HepG2 (cell line): ENCODE results near the gene TIMM10. TPM values are rescaled to one million over a fixed set of nuclear protein-coding genes. Genes with fewer than 3 reads are reported as not detected.

Experiments used
- ATAC-seq: fragments of 200-7000 bp; cut with Tn5 transposase; 3 replicates; pipeline ENCODE4 v1.9.1; 2020; ENCODE audit warnings: mild to moderate bottlenecking, moderate library complexity
- BruUV-seq: library from RNA; stranded (reverse); fragments of 400-500 nt; replicated peaks from 2 replicates; lab custom pipeline; 2021; lab: Mats Ljungman, UMichigan
- CTCF ChIA-PET: fragments of 300-600 bp; formaldehyde crosslinking; extraction: SDS; loops from one replicate; lab custom pipeline; 2021; ENCODE audit warnings: low total read pairs, inconsistent platforms, low intra/inter-chr PET ratio; lab: Yijun Ruan, JAX
- POLR2A ChIA-PET: fragments of 350-600 bp; sonication (Branson Sonifier 250); formaldehyde crosslinking; loops from one replicate; lab custom pipeline; 2020; ENCODE audit warnings: antibody characterized with exemption, inconsistent platforms; lab: Yijun Ruan, JAX
- DNase-seq: peaks from one replicate; pipeline ENCODE4 v3.0.0-alpha.2; 2015; ENCODE audit warnings: low spot score
- FAIRE-seq: peaks from 3 replicates; lab custom pipeline; 2011; peaks lifted over from hg19 to GRCh38; lab: Jason Lieb, UNC
- H2AFZ ChIP-seq: one replicate; pipeline ENCODE4 v1.6.1; 2011; ENCODE audit warnings: low read length, inconsistent platforms
- H3K27ac ChIP-seq: fragments of 300-600 bp; 3 replicates; pipeline ENCODE4 v1.8.0; 2011; ENCODE audit warnings: mixed run types, mild to moderate bottlenecking, mixed read lengths, low read length, inconsistent platforms; ENCODE audit not compliant: insufficient read depth; ENCODE audit errors: extremely low read length
- H3K27me3 ChIP-seq, 2 experiments: fragments of 200-600 bp in 1 of 2; 2 replicates in 1 of 2; 3 replicates in 1 of 2; pipeline versions ENCODE4 v1.6.0 to v1.8.0; 2011; ENCODE audit warnings: low read length in 2 of 2, mild to moderate bottlenecking in 2 of 2, moderate library complexity in 2 of 2, inconsistent platforms in 1 of 2; ENCODE audit not compliant: insufficient read depth in 2 of 2, control insufficient read depth in 1 of 2
- H3K36me3 ChIP-seq, 2 experiments: fragments of 200-600 bp in 1 of 2; replicated peaks in 1 of 2; 2 replicates in 1 of 2; 3 replicates in 1 of 2; pipeline versions ENCODE4 v1.5.1 to v1.8.0; 2011; ENCODE audit warnings: low read length in 2 of 2, inconsistent platforms in 1 of 2; ENCODE audit not compliant: insufficient read depth in 2 of 2, control insufficient read depth in 1 of 2
- H3K4me1 ChIP-seq: 2 replicates; pipeline ENCODE4 v1.5.1; 2012; ENCODE audit warnings: low read length, inconsistent platforms; ENCODE audit not compliant: insufficient read depth
- H3K4me2 ChIP-seq: 2 replicates; pipeline ENCODE4 v1.6.0; 2011; ENCODE audit warnings: low read depth, low read length, inconsistent platforms
- H3K4me3 ChIP-seq, 3 experiments: fragments of 200-600 bp in 1 of 3; sonication (generic), shearing (Covaris generic) in 1 of 3; replicated peaks in 1 of 3; 2 replicates each; pipeline ENCODE4 v1.5.1; 2011 to 2016; ENCODE audit warnings: low read length in 3 of 3, inconsistent platforms in 2 of 3, low read depth in 2 of 3, mild to moderate bottlenecking in 2 of 3, control low read depth in 1 of 3, mixed read lengths in 1 of 3; ENCODE audit not compliant: insufficient read depth in 1 of 3
- H3K79me2 ChIP-seq: one replicate; pipeline ENCODE4 v1.6.1; 2011; ENCODE audit warnings: low read length, inconsistent platforms; ENCODE audit not compliant: insufficient read depth
- H3K9ac ChIP-seq: 2 replicates; pipeline ENCODE4 v1.6.0; 2011; ENCODE audit warnings: mild to moderate bottlenecking, low read depth, low read length, inconsistent platforms; ENCODE audit not compliant: insufficient read depth
- H3K9me3 ChIP-seq: 2 replicates; pipeline ENCODE4 v1.5.1; 2012; ENCODE audit warnings: mild to moderate bottlenecking, low read length
- H4K20me1 ChIP-seq: 2 replicates; pipeline ENCODE4 v1.6.0; 2011; ENCODE audit warnings: inconsistent platforms, mild to moderate bottlenecking, low read length, moderate library complexity; ENCODE audit not compliant: insufficient read depth
- CBFB ChIP-seq: sonication (generic); formaldehyde crosslinking; IDR thresholded peaks from 2 replicates; pipeline ENCODE4 v1.4.0; 2020; ENCODE audit warnings: missing genetic modification reagents
- CTCF ChIP-seq: sonication (generic); formaldehyde crosslinking; IDR thresholded peaks from 2 replicates; pipeline ENCODE4 v1.5.0; 2020; ENCODE audit warnings: mild to moderate bottlenecking, missing genetic modification reagents, moderate library complexity
- E2F1 ChIP-seq: sonication (generic); formaldehyde crosslinking; IDR thresholded peaks from 2 replicates; pipeline ENCODE4 v1.5.0; 2020; ENCODE audit warnings: missing genetic modification reagents
- IRF2 ChIP-seq: IDR thresholded peaks from 2 replicates; pipeline ENCODE4 v1.6.1; 2018; ENCODE audit warnings: missing genetic modification reagents, missing compliant biosample characterization
- KAT2B ChIP-seq: fragments of 150-350 bp; IDR thresholded peaks from 2 replicates; pipeline ENCODE4 v1.6.1; 2014; ENCODE audit warnings: low read depth, low read length, borderline replicate concordance
- KDM2A ChIP-seq: sonication (generic); formaldehyde crosslinking; IDR thresholded peaks from 2 replicates; pipeline ENCODE4 v1.4.0; 2020; ENCODE audit warnings: low read depth, missing genetic modification reagents, borderline replicate concordance
- MEIS2 ChIP-seq: sonication (generic); formaldehyde crosslinking; IDR thresholded peaks from 2 replicates; pipeline ENCODE4 v1.9.0; 2021; ENCODE audit warnings: mild to moderate bottlenecking, missing genetic modification reagents
- NBN ChIP-seq: fragments of 450-650 bp; conservative IDR thresholded peaks from 2 replicates; pipeline ENCODE4 v1.6.1; 2017
- NFRKB ChIP-seq: fragments of 450-650 bp; IDR thresholded peaks from 2 replicates; pipeline ENCODE4 v1.6.1; 2017
- PHF5A ChIP-seq: IDR thresholded peaks from one replicate; pipeline ENCODE4 v1.6.1; 2018; ENCODE audit warnings: low read depth, missing genetic modification reagents; ENCODE audit not compliant: unreplicated experiment
- POLR2A ChIP-seq, 2 experiments: IDR thresholded peaks; 2 replicates each; pipeline ENCODE4 v1.6.1; 2011; ENCODE audit warnings: low read depth in 2 of 2, low read length in 2 of 2, mild to moderate bottlenecking in 1 of 2, moderate library complexity in 1 of 2; ENCODE audit not compliant: insufficient read depth in 1 of 2
- SAP130 ChIP-seq: IDR thresholded peaks from 2 replicates; pipeline ENCODE4 v1.6.1; 2016; ENCODE audit warnings: low read depth
- XRCC5 ChIP-seq: fragments of 200-400 bp; formaldehyde crosslinking; optimal IDR thresholded peaks from 2 replicates; pipeline ENCODE3; 2017; ENCODE audit warnings: mild to moderate bottlenecking, low read length
- ZBTB20 ChIP-seq: sonication (generic); formaldehyde crosslinking; IDR thresholded peaks from 2 replicates; pipeline ENCODE4 v1.8.1; 2023; ENCODE audit warnings: missing genetic modification reagents, low read depth, mild to moderate bottlenecking, borderline replicate concordance
- ZMAT5 ChIP-seq: sonication (generic); formaldehyde crosslinking; IDR thresholded peaks from 2 replicates; pipeline ENCODE4 v1.5.0; 2020; ENCODE audit warnings: mild to moderate bottlenecking, low read depth, missing genetic modification reagents, borderline replicate concordance
- ZNF263 ChIP-seq: sonication (generic); formaldehyde crosslinking; IDR thresholded peaks from 2 replicates; pipeline ENCODE4 v1.4.0; 2020; ENCODE audit warnings: missing genetic modification reagents
- ZNF333 ChIP-seq: sonication (generic); formaldehyde crosslinking; IDR thresholded peaks from 2 replicates; pipeline ENCODE4 v1.4.0; 2020; ENCODE audit warnings: mild to moderate bottlenecking, missing genetic modification reagents, borderline replicate concordance
- ZNF430 ChIP-seq: sonication (generic); formaldehyde crosslinking; IDR thresholded peaks from 2 replicates; pipeline ENCODE4 v1.9.0; 2021; ENCODE audit warnings: mild to moderate bottlenecking, missing genetic modification reagents
- ZNF605 ChIP-seq: sonication (generic); formaldehyde crosslinking; IDR thresholded peaks from 2 replicates; pipeline ENCODE4 v1.8.0; 2022; ENCODE audit warnings: mild to moderate bottlenecking, missing genetic modification reagents
- ZNF720 ChIP-seq: sonication (generic); formaldehyde crosslinking; IDR thresholded peaks from 2 replicates; pipeline ENCODE4 v1.4.0; 2020; ENCODE audit warnings: missing genetic modification reagents
- ZNF770 ChIP-seq: sonication (generic); formaldehyde crosslinking; IDR thresholded peaks from 2 replicates; pipeline ENCODE4 v1.5.0; 2020; ENCODE audit warnings: mild to moderate bottlenecking, missing genetic modification reagents
- WGBS: methylation state at CpG from one replicate; pipeline ENCODE4 v1.1.6; 2017; ENCODE audit warnings: low lambda C conversion rate; 5-methylcytosine and 5-hydroxymethylcytosine counted together
- in situ Hi-C: cut with HindIII; loops from 2 replicates; pipeline ENCODE4 v1.10.0; 2017; ENCODE audit warnings: low pct_unique_long_range_greater_than_20kb; ENCODE audit not compliant: extremely low pct_ligation_motif_present
- intact Hi-C: fragments of 100-400 bp; cut with micrococcal nuclease; formaldehyde crosslinking; loops from one replicate; pipeline ENCODE4 v1.10.0; 2022; ENCODE audit not compliant: unreplicated experiment
- polyA plus RNA-seq, 8 experiments: library from polyadenylated mRNA; depleted of rRNA in 3 of 8; stranded (reverse) in 7 of 8; unstranded in 1 of 8; fragments of >200 nt; fragmentation: Illumina TruSeq in 4 of 8; extraction: Trizol in 4 of 8; gene quantifications; 2 replicates each; pipeline versions ENCODE4 v1.2.1 to v1.2.3, GENCODE V29; 2011 to 2016; ENCODE audit warnings: low read depth in 4 of 8, missing spikeins in 1 of 8, mixed read lengths in 1 of 8; ENCODE audit not compliant: insufficient read depth in 1 of 8
- total RNA-seq, 5 experiments: library from RNA; depleted of rRNA; stranded (reverse); fragments of >200 nt; fragmentation: Illumina TruSeq; extraction: Trizol; gene quantifications; 2 replicates each; pipeline ENCODE4 v1.2.3, GENCODE V29; 2016; ENCODE audit warnings: low read depth in 1 of 5

The TIMM10 gene
- total and polyA plus RNA-seq, 2 of the 13 experiments (the other 11 are each of a cell fraction or from before 2014, with no cell fraction given) = 67.8 to 82.2 TPM

GRCh38 chr11:57546869-57547475, 16.4 kb upstream of the TIMM10 start:
- Histone ChIP-seq H2AFZ (no peak overlapping the region), H3K4me1 (peaks cover 30% of the 10 kb centered on the region), H3K9ac (no peak overlapping the region), H3K36me3 (0 out of 5 replicates have a peak, but pooled peaks cover 0 to 8% of the 10 kb centered on the region in 2 experiments), H3K9me3 (no peaks in the 10 kb centered on the region), H3K27me3 (peaks cover 0 to 4% of the 10 kb centered on the region in 2 experiments; a peak in 2 of 5 replicates), H3K27ac (no peak overlapping the region), H3K4me3 (no peak overlapping the region), H4K20me1 (no peaks in the 10 kb centered on the region), H3K4me2 (no peak overlapping the region), H3K79me2 (no peaks in the 10 kb centered on the region)
- CTCF ChIA-PET = interaction anchor here (1.1 to 1.4 kb wide), 2 partner anchors 95 to 98 kb away, joined by 3 to 7 read pairs; no protein-coding TSS in a partner anchor
- no TSS peak for BruUV-seq
- intact Hi-C loops = no loop called here
- peak; percentile 79 for FAIRE-seq
- peak; percentile 75 for DNase-seq
- peak; percentile 96 for ATAC-seq
- 45% methylated on average over 5 of the region's 5 CpGs for WGBS
- POLR2A ChIA-PET = interaction anchor here (1.0 to 1.3 kb wide), 2 partner anchors 16 to 93 kb away, joined by 3 to 4 read pairs; partner anchors contain the start of gene TIMM10
- in situ Hi-C loops = no loop called here
- TF ChIP-seq PHF5A (CRISPR knock-in tag) = no peak
- TF ChIP-seq ZNF720 (CRISPR knock-in tag) = no peak
- TF ChIP-seq KDM2A (CRISPR knock-in tag) = peak; percentile 41; the same call in 1 of the 2 replicates
- TF ChIP-seq KAT2B = no peak
- peak; percentile 68 for TF ChIP-seq CTCF (CRISPR knock-in tag)
- no peak for TF ChIP-seq ZBTB20 (CRISPR knock-in tag)
- TF ChIP-seq NBN = no peak
- TF ChIP-seq IRF2 (CRISPR knock-in tag) = peak; percentile 21; the same call in 1 of the 2 replicates
- TF ChIP-seq ZNF263 (CRISPR knock-in tag) = peak; percentile 73; the same call in 1 of the 2 replicates
- TF ChIP-seq SAP130 (CRISPR knock-in tag) = 0 out of 2 replicates have a peak, but pooled peaks have one; percentile 31
- no peak for TF ChIP-seq ZNF333
- TF ChIP-seq MEIS2 (CRISPR knock-in tag) = 0 out of 2 replicates have a peak, but pooled peaks have one; percentile 50
- TF ChIP-seq POLR2A (IDR thresholded peaks at IDR 0.05; ENCODE audit: insufficient read depth in 1 of 2, low read depth in 2 of 2, low read length in 2 of 2) = no peak
- no peak for TF ChIP-seq CBFB (CRISPR knock-in tag)
- TF ChIP-seq NFRKB = no peak
- TF ChIP-seq XRCC5 = peak; percentile 22
- 0 out of 2 replicates have a peak, but pooled peaks have one; percentile 47 for TF ChIP-seq ZNF605
- TF ChIP-seq ZNF430 (CRISPR knock-in tag) = 0 out of 2 replicates have a peak, but pooled peaks have one; percentile 27
- no peak for TF ChIP-seq E2F1 (CRISPR knock-in tag)
- peak; percentile 52; the same call in 1 of the 2 replicates for TF ChIP-seq ZNF770
- no peak for TF ChIP-seq ZMAT5 (CRISPR knock-in tag)
